GM21529 (cell line): Measurements from ENCODE around the gene FOXA2.

Source experiments
- ATAC-seq: cut with Tn5 transposase; IDR thresholded peaks from one replicate; pipeline ENCODE4 v1.9.1; 2021; ENCODE audit not compliant: unreplicated experiment

Gene FOXA2

DNA sequence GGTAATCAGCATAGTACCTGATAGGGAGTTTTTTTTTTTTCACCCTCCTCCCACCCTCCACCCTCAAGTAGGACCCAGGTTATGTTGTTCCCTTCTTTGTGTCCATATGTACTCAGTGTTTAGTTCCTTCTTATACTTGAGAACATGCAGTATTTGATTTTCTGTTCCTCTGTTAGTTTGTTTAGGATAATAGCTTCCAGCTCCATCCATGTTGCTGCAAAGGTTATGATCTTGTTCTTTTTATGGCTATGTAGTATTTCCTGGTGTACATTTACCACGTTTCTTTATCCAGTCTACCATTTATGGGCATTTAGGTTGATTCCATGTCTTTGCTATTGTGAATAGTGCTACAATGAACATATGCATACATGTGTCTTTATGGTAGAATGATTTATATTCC, 41.9 kb downstream of the FOXA2 start:
- no peak for ATAC-seq

DNA sequence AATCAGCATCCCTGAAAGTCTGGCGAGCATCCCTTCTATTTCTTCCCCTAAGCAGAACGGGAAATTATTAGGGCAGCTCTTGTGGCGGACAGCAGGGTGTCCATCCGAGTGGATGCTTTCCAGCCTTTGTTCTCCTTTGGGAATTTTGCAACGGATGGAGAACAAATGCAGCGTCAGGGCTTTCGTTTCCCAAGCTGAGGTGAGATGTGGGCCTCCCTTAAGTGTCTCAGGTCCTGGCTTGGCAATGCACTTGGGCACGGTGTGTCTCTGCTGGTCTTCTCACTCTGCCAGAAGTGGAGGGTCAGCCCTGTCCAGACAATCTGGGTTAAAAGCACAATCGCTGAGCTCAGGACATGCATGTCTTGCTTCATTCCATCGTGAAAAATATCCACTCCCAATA, 43.5 kb downstream of the FOXA2 start:
- ATAC-seq: no peak

DNA sequence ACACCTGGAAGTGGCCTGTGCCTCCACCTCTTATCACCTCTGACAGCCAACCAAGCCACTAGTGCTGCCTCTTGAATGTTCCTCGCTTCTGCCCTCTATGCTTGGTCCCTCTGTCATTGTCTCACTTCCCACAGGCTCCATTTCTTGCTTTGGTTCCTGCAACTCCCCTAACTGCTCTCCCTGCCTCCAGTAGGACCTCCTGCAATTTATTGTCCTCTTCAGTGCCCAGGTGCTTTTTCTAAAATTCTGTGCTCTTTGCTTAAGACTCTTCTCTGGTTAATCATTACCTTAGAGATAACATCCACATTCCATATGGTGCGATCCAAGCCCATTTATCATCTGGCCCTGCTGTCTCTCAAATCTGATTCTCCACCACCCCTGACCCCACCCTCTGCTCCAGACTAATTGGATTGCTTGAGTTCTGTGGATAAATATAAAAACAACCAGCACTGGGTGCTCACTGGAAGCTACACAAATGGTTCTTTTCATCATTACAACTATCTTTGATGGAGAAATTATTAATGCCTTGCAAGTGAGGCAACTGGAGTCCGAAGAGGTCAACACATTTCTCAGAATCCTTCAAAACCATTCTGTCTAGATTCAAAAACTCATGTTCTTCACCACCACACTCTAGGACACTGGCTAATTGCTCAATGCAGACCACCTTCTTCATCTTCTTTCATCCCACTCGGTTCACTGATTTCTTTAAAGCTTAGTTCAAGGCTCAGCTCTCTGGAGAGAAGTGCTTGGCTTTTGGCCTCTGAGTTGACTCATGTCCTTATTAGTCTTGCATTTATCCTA, 47.2 kb downstream of the FOXA2 start:
- no peak for ATAC-seq

DNA sequence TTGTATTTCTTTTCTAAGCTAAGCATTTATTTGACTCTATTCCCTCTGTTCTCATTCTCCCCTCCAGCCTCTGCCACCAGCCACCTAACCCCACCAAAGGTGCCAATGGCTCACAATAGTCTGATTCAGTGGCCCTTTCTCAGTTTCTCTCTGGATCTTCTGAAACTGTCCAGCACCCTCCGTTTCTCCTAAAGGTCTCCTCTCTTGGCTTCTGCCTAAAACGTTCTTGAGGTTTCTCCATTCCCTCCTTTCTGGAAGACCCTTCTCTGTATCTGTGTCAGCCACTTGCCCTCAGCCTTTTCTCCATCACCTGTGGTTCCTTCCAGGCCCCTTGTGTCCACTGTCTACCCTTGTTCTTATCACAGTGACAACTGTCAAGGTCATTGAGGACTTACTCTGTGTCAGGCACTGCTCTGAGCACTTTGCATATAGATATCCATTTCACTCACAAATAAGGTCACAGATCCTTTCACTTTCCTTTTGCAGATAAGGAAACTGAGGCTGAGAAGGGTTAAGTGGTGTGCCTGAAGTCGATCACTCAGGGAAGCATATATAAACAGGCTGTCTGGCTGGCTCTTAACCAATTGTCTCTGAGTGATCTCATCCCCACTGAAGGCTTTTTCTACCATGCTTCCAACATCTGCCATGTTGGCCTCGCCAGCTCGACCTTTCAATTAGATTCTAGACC, 48.1 kb downstream of the FOXA2 start:
- no peak for ATAC-seq

DNA sequence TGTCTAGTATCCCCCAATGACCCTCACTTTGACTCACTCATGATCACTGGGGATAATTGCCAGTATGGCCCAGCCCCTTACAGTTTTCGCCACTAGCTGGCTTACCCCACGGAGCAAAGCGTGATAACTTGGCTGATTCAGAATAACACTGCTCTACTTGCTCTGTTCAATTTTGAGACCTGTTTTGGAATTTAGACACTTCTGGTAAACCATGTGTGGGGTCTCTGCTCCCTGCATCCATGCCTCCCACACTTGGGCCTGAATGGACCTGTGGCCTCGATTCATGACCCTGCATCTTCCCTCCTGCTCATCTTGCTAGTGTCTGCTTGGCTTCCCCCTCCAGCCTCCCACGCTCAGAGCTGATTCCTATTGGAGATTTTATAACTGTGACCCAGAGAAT, 48.9 kb downstream of the FOXA2 start:
- ATAC-seq: no peak

DNA sequence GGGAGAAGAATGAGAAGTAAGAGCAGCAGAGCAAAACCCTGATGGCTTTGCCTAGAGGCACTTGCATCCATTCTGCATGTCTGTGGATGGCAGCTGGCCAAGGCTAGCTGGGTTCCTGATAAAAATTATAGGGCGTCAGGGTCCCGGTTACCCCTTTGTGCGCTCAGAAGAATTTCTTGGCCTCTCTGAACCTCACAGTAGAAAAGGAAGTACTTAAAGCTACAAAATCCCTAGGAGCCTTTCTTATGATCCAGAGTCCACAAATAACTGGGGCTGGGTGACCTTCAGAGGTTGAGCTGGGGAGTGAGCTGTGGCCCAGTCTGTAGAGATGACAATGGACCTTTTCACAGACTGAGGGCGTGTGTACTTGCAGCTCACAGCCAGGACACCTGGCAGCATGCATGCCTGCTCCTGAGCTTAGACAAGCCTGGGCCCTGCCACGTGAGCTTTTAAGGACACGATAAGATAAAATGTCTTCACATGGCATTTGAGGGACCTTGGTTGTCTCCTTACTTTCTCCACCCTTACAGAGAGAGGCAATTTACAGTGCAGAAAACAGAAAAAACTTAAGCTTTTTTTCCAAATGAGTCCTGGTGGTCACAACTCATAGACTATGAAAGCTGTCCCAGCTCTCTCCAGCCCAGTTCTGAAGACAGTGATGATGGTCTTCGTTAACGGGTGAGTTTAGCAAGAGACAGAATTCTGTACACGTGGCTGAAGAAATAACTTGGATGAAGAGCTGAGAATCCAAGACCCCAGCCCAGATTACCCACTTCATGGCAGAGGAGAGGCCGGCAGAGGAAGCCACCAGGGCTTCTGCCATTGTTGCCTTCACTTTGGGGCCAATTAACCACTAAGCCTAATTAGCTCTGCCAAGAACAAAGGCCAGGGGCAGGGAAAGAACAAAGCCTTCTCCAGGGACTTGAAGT, 50.3 kb downstream of the FOXA2 start:
- no peak for ATAC-seq

DNA sequence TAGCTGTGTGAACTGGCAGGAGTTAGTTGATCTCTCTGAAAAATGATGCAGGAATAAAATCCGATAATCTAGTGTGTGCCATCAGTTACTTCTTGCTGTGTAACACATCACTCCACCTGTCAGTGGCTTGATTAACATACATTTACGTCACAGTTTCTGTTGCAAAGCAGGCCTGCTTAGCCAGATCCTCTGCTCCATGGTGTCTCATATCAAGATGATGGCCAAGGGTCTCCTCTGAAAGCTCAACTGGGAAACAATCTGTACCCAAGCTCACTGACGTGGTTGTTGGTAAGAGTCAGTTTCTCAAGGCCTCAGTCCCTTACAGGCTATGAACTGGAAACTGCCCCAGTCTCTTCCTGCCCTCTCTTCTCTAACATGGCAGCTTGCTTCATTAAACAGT, 51.8 kb downstream of the FOXA2 start:
- ATAC-seq: no peak

DNA sequence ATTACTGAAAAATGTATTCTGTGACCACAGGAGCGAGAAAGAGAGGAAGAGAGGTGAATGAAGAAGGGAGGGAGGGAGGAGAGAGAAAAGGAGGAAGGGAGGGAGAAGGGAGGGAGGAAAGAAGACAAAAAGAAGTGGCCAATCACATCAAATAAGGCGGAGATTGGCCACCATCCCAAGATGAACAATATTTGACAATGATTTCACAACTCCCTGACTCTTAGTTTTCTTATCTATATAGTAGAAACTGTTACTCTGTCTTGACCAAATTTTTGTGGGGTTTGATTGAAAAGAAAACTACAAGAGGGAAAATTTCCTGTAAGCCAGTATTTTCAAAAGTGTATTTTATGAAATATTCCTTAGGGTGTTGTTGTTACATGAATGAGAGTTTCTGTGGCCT, 52.6 kb downstream of the FOXA2 start:
- no peak for ATAC-seq

DNA sequence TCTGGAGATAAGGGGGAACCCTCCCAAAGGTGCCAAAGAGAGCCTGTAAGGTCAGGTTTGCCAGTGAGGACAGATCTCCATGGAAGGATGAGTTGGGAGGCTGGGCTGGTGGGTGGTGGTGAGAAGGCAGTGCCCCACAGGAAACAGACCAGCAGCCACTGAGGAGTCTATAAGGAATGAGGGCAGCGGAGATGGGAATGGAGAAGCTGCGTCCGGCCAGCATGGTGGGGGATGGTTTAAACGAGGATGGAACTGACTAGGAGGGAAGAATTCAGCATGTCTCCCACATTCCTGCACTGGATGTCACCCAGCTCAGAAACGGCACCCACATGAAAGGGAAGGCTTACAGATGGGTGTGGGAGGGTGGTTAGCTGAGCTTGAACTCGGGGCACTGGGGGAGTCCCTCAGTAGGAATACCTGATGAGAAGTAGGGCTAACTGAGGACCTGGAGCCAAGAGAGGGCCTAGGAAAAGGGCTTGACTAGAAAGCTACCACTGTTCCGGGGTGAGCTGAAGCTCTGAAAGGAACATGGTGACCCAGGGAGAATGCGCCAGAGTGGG, 53.2 kb downstream of the FOXA2 start:
- no peak for ATAC-seq
